Adrenal gland (tissue), 12 donors: ENCODE results near the gene RBM28. TPM values are rescaled to one million over a fixed set of nuclear protein-coding genes. Genes with fewer than 3 reads are reported as not detected.

Experiments
- DNase-seq, 7 donors: peaks; one replicate each; pipeline ENCODE4 v3.0.0-alpha.2; 2019 to 2020
- H3K27ac ChIP-seq, 5 donors: fragments of 200-600 bp; sonication (generic) in 4 of 5; 1 replicate in 3 of 5; 2 replicates in 2 of 5; pipeline versions ENCODE4 v1.5.1 to v1.8.0; 2016 to 2020; ENCODE audit warnings: mild to moderate bottlenecking in 1 of 5
- H3K27me3 ChIP-seq: fragments of 200-600 bp; 2 replicates; pipeline ENCODE4 v1.8.0; 2021
- H3K36me3 ChIP-seq, 2 donors: fragments of 200-600 bp; replicated peaks in 1 of 2; 1 replicate in 1 of 2; 2 replicates in 1 of 2; pipeline versions ENCODE4 v1.5.1 to v1.8.0; 2018 to 2022
- H3K4me1 ChIP-seq, 2 donors: fragments of 200-600 bp; replicated peaks in 1 of 2; 1 replicate in 1 of 2; 2 replicates in 1 of 2; pipeline versions ENCODE4 v1.5.1 to v1.8.0; 2018 to 2021
- H3K4me3 ChIP-seq, 4 donors: fragments of 200-600 bp; sonication (generic) in 3 of 4; one replicate each; pipeline ENCODE4 v1.5.1; 2016 to 2018
- H3K9me3 ChIP-seq, 3 donors: fragments of 200-600 bp; sonication (generic) in 1 of 3; replicated peaks in 1 of 3; 1 replicate in 2 of 3; 2 replicates in 1 of 3; pipeline versions ENCODE4 v1.5.1 to v1.8.0; 2016 to 2021
- POLR2A ChIP-seq, 2 donors: fragments of 450-650 bp; IDR thresholded peaks; one replicate each; pipeline ENCODE4 v1.6.1; 2017; ENCODE audit warnings: antibody characterized with exemption in 2 of 2, mild to moderate bottlenecking in 2 of 2, moderate library complexity in 1 of 2
- WGBS, 4 donors: extraction: QIAGEN DNeasy Blood & Tissue Kit in 2 of 4; methylation state at CpG; one replicate each; pipeline versions ENCODE4 v1.1.5 to v1.1.7; 2013 to 2017; 5-methylcytosine and 5-hydroxymethylcytosine counted together
- intact Hi-C, 2 donors: fragments of 100-400 bp; cut with DNase I; formaldehyde crosslinking; loops; one replicate each; pipeline versions ENCODE4 v1.14.1 to v1.15.0; 2022 to 2023
- polyA plus RNA-seq, 3 donors: library from polyadenylated mRNA; stranded (reverse); fragments of 200-250 nt in 2 of 3; fragments of 350-450 nt in 1 of 3; fragmentation: Illumina TruSeq in 1 of 3; extraction: RNeasy Lipid Tissue Mini Kit (QIAGEN cat#74804) in 1 of 3; gene quantifications; one replicate each; pipeline ENCODE4 v1.2.3, GENCODE V29; 2013 to 2014
- total RNA-seq, 9 donors: library from RNA; depleted of rRNA in 4 of 9; stranded (reverse); fragments of >200 nt in 4 of 9; fragments of 120-200 nt in 1 of 9; fragmentation: NEBNext Ultra II Directional in 1 of 9; extraction: Animal tissue kit (Norgen Biotek cat#: 25700) in 1 of 9; gene quantifications; one replicate each; pipeline versions ENCODE4 v1.1.0 to v1.2.4, GENCODE V29; 2013 to 2023
- TF ChIP-seq, protein P1 (sequence below), 6 experiments: fragments of 450-650 bp in 4 of 6; fragments of 200-600 bp in 2 of 6; sonication (generic) in 1 of 6; IDR thresholded peaks; 1 replicate in 5 of 6; 2 replicates in 1 of 6; pipeline versions ENCODE4 v1.5.1 to v1.8.0; 2016 to 2021; ENCODE audit warnings: antibody characterized with exemption in 6 of 6, mild to moderate bottlenecking in 2 of 6, moderate library complexity in 1 of 6
- donor health status: healthy with polysubstance abuse.
- donor health status: Bipolar disorder and iron deficiency.
- donor health status: DM: yes; HTN: yes; CAD: no.
- donor health status: DM: no; HTN: no; CAD: no.
- donor health status: DM: no; HTN: no; CAD: no.
- donor health status: DM: yes; HTN: yes; CAD: no.

Gene RBM28
- total and polyA plus RNA-seq, 12 donors, result 8.0 to 61.3 (median 24.2) TPM

DNA sequence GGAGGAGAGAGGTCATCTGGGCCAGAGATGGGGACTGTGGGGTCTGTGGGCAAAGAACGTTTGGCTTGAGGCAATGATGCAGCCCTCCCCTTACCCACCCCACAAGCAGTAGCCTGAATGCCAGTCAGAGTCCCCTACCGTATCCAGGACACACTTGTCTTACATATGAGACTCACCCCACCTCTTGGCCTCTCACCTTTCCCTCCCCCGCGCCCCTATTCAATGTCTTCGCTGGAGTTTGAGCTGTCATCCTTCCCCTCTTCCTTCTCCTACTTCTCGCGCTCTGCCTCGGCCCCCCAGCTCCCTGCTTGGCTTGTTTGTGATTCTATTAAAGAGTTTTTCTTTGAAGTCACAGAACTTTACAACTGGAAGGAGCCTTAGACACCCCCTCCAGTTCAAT, 8.9 kb upstream of the RBM28 start:
- 57 to 81% (median 59%) methylated on average over 8 of the region's 8 CpGs for WGBS, 4 donors
- Histone ChIP-seq H3K36me3 (no peaks in the 10 kb centered on the region), H3K27me3 (peaks cover 20% of the 10 kb centered on the region), H3K4me1 (peaks cover 0 to 10% of the 10 kb centered on the region in 2 donors), H3K27ac (no peak overlapping the region), H3K4me3 (no peak overlapping the region), H3K9me3 (no peaks in the 10 kb centered on the region)
- no peak for DNase-seq
- intact Hi-C loops, result no loop called here
- no peak for TF ChIP-seq POLR2A (IDR thresholded peaks at IDR 0.05)
- TF ChIP-seq, protein P1, sequence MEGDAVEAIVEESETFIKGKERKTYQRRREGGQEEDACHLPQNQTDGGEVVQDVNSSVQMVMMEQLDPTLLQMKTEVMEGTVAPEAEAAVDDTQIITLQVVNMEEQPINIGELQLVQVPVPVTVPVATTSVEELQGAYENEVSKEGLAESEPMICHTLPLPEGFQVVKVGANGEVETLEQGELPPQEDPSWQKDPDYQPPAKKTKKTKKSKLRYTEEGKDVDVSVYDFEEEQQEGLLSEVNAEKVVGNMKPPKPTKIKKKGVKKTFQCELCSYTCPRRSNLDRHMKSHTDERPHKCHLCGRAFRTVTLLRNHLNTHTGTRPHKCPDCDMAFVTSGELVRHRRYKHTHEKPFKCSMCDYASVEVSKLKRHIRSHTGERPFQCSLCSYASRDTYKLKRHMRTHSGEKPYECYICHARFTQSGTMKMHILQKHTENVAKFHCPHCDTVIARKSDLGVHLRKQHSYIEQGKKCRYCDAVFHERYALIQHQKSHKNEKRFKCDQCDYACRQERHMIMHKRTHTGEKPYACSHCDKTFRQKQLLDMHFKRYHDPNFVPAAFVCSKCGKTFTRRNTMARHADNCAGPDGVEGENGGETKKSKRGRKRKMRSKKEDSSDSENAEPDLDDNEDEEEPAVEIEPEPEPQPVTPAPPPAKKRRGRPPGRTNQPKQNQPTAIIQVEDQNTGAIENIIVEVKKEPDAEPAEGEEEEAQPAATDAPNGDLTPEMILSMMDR (IDR thresholded peaks at IDR 0.05), result no peak

DNA sequence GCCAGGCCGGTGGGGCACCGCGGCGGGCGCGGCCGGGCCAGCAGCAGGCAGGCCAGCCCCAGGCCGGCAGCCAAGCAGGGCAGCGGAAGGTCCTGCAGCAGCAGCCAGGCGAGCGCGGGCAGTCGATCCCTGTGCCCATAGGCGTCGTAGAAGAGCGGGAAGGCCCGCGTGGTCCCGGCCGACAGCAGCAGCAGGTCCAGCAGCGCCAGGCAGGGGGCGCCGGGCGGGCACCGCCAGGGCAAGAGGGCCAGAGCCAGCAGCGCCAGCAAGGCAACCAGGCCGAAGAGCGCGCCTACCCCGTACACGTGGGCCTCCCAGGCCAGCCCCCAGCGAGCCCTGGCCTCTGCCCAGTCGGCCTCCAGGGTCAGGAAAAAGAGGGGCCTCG, 8.4 kb upstream of the RBM28 start:
- intact Hi-C loops, result no loop called here
- no peaks in the 10 kb centered on the region for H3K36me3 ChIP-seq
- H3K27ac ChIP-seq, result no peak overlapping the region
- WGBS, 4 donors, result 5 to 11% methylated on average over 30 to 34 of the region's 34 CpGs; no CpG with 5 or more reads in 2 of the 4 donors
- H3K27me3 ChIP-seq, result peaks cover 20% of the 10 kb centered on the region
- TF ChIP-seq, protein P1 (IDR thresholded peaks at IDR 0.05), result peak; percentile 26 to 75 (median 50)
- no peak for TF ChIP-seq POLR2A (IDR thresholded peaks at IDR 0.05)
- peaks cover 0 to 10% of the 10 kb centered on the region in 2 donors for H3K4me1 ChIP-seq
- peak overlapping the region in 1 of 4 donors; percentile 41 for H3K4me3 ChIP-seq
- H3K9me3 ChIP-seq, result no peaks in the 10 kb centered on the region
- DNase-seq, result peak; percentile 55 to 78 (median 73)

DNA sequence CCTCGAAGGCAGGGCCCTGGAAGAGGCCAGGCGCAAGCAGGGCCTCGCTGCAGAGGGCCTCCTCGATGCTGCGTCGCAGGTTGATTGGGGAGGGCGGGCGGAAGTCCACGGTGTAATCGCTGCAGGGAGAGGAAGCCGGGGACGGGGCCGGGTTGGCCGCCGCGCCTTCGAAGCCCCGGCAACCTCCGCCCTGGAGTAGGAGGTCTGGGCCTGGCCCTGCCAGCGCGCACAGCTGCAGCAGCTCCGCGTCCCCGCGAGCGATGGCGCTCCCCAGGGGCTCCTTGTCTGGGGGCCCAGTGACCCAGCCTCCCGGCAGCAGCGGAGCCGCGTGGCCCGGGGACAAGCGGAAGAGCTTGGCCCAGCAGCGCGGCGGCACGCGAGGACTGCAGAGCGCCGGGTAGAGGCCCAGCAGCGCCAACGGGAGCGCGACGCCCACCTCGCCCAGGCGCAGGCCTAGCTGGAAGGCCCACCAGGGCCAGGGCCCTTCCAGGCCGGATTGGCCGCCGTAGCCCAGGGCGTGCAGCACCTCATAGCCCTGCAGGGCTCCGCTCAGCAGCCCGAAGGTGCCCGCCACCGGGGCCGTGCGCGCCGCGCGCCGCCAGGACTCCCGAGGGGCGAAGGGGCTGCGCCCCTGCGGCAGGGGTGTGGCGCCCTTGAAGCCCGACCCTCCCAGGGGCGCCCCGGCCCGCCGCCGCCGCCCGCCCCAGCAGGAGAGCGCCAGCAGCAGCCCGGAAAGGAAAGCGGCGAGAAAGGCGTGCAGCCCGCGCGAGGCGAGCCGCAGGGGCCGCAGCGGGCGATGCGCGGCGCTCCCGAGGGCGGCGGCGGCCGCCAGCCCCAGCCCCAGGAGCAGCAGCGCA, 7.8 kb upstream of the RBM28 start:
- peaks cover 20% of the 10 kb centered on the region for H3K27me3 ChIP-seq
- no peaks in the 10 kb centered on the region for H3K9me3 ChIP-seq
- no peak overlapping the region for H3K27ac ChIP-seq
- H3K4me1 ChIP-seq, result peaks cover 0 to 10% of the 10 kb centered on the region in 2 donors
- no peaks in the 10 kb centered on the region for H3K36me3 ChIP-seq
- intact Hi-C loops, result no loop called here
- TF ChIP-seq POLR2A (IDR thresholded peaks at IDR 0.05), result no peak
- TF ChIP-seq, protein P1 (IDR thresholded peaks at IDR 0.05), result no peak
- H3K4me3 ChIP-seq, result peak overlapping the region in 1 of 4 donors; percentile 41
- DNase-seq, result no peak
- 10 to 56% (median 15%) methylated on average over 10 to 97 of the region's 97 CpGs for WGBS, 4 donors

DNA sequence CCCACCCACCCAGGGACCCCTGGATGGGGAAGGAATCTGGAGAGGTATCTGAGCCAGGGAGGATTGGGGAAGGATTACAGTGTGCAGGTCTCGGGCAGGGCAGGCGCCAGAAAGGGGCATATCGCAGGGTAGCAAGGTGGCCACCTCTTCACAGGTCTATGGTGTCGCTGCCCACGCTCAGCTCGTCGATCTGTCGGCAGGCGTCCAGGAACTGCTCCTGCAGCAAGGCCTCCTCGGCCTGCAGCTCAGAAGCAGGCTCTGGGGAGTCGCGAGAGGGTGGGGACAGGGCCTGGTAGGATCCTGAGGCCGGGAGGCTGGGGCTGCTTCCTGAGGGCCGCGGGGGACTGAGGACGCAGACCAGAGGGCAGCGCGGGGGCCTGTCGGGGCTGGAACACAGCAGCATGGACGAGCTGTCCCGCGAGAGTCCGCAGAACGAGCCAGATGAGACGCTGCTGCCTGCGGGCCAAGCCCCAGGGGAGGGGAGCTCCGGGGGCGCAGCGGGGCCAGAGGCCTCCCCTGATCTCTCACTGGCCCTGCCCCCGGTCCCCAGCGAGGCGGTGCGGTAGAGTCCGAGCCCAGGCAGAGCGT, 7.1 kb upstream of the RBM28 start:
- DNase-seq, result no peak
- no peak overlapping the region for H3K4me3 ChIP-seq
- H3K27ac ChIP-seq, result no peak overlapping the region
- 63 to 76% (median 72%) methylated on average over 10 to 35 of the region's 35 CpGs for WGBS, 4 donors
- H3K27me3 ChIP-seq, result peaks cover 20% of the 10 kb centered on the region
- H3K4me1 ChIP-seq, result peaks cover 0 to 10% of the 10 kb centered on the region in 2 donors
- TF ChIP-seq, protein P1 (IDR thresholded peaks at IDR 0.05), result no peak
- no peak for TF ChIP-seq POLR2A (IDR thresholded peaks at IDR 0.05)
- no peaks in the 10 kb centered on the region for H3K36me3 ChIP-seq
- H3K9me3 ChIP-seq, result no peaks in the 10 kb centered on the region
- intact Hi-C loops, result no loop called here
